Neural progenitor cell (in vitro differentiated cells): ENCODE measurements around the gene NELFA. TPM values are rescaled to one million over a fixed set of nuclear protein-coding genes. Genes with fewer than 3 reads are reported as not detected.
"Not testable (repeated sequence)": the region's sequence is repeated elsewhere in the genome, so short reads cannot be mapped to it uniquely, and the experiment has no call there.

ENCODE experiments used
- DNase-seq: peaks from one replicate; pipeline ENCODE4 v3.0.0-alpha.2; 2016; ENCODE audit warnings: low spot score
- H2AFZ ChIP-seq: fragments of 200-600 bp; sonication (generic); replicated peaks from 2 replicates; pipeline ENCODE4 v1.6.1; 2016; ENCODE audit warnings: antibody characterized with exemption
- H3F3A ChIP-seq: fragments of 200-600 bp; sonication (generic); 2 replicates; pipeline ENCODE4 v1.6.1; 2016; ENCODE audit warnings: antibody characterized with exemption, low read depth
- H3K27ac ChIP-seq: fragments of 200-600 bp; sonication (generic); 2 replicates; pipeline ENCODE4 v1.5.1; 2016; ENCODE audit warnings: mild to moderate bottlenecking
- H3K27me3 ChIP-seq: fragments of 200-600 bp; sonication (generic); 2 replicates; pipeline ENCODE4 v1.6.1; 2016; ENCODE audit warnings: mild to moderate bottlenecking, moderate library complexity
- H3K36me3 ChIP-seq: fragments of 200-600 bp; sonication (generic); 2 replicates; pipeline ENCODE4 v1.5.1; 2016
- H3K4me1 ChIP-seq: fragments of 200-600 bp; sonication (generic); 2 replicates; pipeline ENCODE4 v1.6.1; 2016; ENCODE audit warnings: mixed run types
- H3K4me2 ChIP-seq: fragments of 200-600 bp; sonication (generic); 2 replicates; pipeline ENCODE4 v1.6.1; 2016
- H3K4me3 ChIP-seq: fragments of 200-600 bp; sonication (generic); 2 replicates; pipeline ENCODE4 v1.5.1; 2016
- H3K79me2 ChIP-seq: fragments of 200-600 bp; sonication (generic); 2 replicates; pipeline ENCODE4 v1.6.1; 2016; ENCODE audit warnings: low read depth
- H3K9ac ChIP-seq: fragments of 200-600 bp; sonication (generic); 2 replicates; pipeline ENCODE4 v1.6.1; 2016
- H3K9me3 ChIP-seq: fragments of 200-600 bp; sonication (generic); 2 replicates; pipeline ENCODE4 v1.5.1; 2016; ENCODE audit warnings: low read depth
- H4K20me1 ChIP-seq: fragments of 200-600 bp; sonication (generic); 2 replicates; pipeline ENCODE4 v1.6.1; 2016; ENCODE audit warnings: low read depth
- H3K27ac Mint-ChIP-seq: 3 replicates; pipeline ENCODE4 v1.8.0; 2021; ENCODE audit warnings: mixed read lengths
- H3K27me3 Mint-ChIP-seq: 2 replicates; pipeline ENCODE4 v1.8.0; 2022; ENCODE audit warnings: low read depth, mild to moderate bottlenecking, inconsistent platforms, moderate library complexity, mixed read lengths; ENCODE audit not compliant: insufficient read depth
- H3K36me3 Mint-ChIP-seq: 3 replicates; pipeline ENCODE4 v1.8.0; 2021; ENCODE audit warnings: mixed read lengths
- H3K4me1 Mint-ChIP-seq: 3 replicates; pipeline ENCODE4 v1.8.0; 2021; ENCODE audit warnings: mixed read lengths
- H3K4me3 Mint-ChIP-seq: 3 replicates; pipeline ENCODE4 v1.8.0; 2021; ENCODE audit warnings: mild to moderate bottlenecking, moderate library complexity, mixed read lengths
- H3K9me3 Mint-ChIP-seq: 3 replicates; pipeline ENCODE4 v1.8.0; 2020; ENCODE audit warnings: mixed read lengths
- EZH2 ChIP-seq: fragments of 200-600 bp; sonication (generic); IDR thresholded peaks from 2 replicates; pipeline ENCODE4 v1.6.1; 2017; ENCODE audit warnings: antibody characterized with exemption, mild to moderate bottlenecking, moderate library complexity
- EZH2phosphoT487 ChIP-seq: fragments of 200-600 bp; sonication (generic); IDR thresholded peaks from 2 replicates; pipeline ENCODE4 v1.6.1; 2017; ENCODE audit warnings: antibody characterized with exemption
- total RNA-seq: library from RNA; depleted of rRNA; stranded (reverse); fragments of >200 nt; gene quantifications from 2 replicates; pipeline ENCODE4 v1.2.3, GENCODE V29; 2015; ENCODE audit warnings: low replicate concordance
- TF ChIP-seq, protein P1 (sequence below): fragments of 200-600 bp; sonication (generic); IDR thresholded peaks from 2 replicates; pipeline ENCODE4 v1.5.1; 2017; ENCODE audit warnings: antibody characterized with exemption, mild to moderate bottlenecking

NELFA gene
- total RNA-seq, 1 donor from 2014 or later, result 18.0 TPM

DNA sequence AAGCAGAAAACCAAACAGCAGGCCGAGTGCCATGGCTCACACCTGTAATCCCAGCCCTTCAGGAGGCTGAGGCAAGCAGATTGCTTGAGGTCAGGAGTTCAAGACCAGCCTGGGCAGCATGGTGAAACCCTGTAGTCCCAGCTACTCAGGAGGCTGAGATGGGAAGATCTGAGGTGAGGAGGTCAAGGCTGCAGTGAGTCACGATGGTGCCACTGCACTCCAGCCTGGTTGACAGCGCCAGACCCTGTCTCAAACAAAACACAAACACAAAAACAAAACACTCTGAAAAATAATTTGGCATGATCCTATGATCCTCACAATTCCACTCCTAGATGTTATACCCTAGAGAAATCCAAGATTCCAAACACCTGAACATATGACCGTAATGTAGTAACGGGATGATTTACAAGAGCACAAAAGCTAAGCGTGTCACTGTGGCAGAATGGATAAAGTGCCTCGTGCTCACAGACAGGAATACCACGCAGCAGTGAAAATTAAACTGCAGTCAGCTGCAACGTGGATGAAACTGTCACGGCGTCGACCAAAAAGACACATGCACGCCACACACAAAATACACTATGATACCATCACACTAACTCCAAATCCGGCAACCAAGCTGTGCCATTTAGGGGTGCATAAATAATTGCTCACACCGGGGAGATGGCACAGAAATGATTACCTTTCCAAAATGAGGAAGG is 1.7 kb downstream of the NELFA start:
- Mint-ChIP-seq H3K27me3 (peaks cover 8% of the 10 kb centered on the region), H3K4me3 (peak overlapping the region; percentile 98), H3K4me1 (peaks cover 17% of the 10 kb centered on the region), H3K9me3 (peaks cover 9% of the 10 kb centered on the region), H3K36me3 (peaks cover 34% of the 10 kb centered on the region), H3K27ac (no peak overlapping the region)
- H3K36me3 ChIP-seq, result no peaks in the 10 kb centered on the region
- H4K20me1 ChIP-seq, result peaks cover 40% of the 10 kb centered on the region
- H3K9me3 ChIP-seq, result no peaks in the 10 kb centered on the region
- TF ChIP-seq EZH2 (no peak), EZH2phosphoT487 (no peak)
- TF ChIP-seq, protein P1, sequence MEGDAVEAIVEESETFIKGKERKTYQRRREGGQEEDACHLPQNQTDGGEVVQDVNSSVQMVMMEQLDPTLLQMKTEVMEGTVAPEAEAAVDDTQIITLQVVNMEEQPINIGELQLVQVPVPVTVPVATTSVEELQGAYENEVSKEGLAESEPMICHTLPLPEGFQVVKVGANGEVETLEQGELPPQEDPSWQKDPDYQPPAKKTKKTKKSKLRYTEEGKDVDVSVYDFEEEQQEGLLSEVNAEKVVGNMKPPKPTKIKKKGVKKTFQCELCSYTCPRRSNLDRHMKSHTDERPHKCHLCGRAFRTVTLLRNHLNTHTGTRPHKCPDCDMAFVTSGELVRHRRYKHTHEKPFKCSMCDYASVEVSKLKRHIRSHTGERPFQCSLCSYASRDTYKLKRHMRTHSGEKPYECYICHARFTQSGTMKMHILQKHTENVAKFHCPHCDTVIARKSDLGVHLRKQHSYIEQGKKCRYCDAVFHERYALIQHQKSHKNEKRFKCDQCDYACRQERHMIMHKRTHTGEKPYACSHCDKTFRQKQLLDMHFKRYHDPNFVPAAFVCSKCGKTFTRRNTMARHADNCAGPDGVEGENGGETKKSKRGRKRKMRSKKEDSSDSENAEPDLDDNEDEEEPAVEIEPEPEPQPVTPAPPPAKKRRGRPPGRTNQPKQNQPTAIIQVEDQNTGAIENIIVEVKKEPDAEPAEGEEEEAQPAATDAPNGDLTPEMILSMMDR, result no peak
- no peaks in the 10 kb centered on the region for H3K4me1 ChIP-seq
- peaks cover 20% of the 10 kb centered on the region for H3F3A ChIP-seq
- H3K9ac ChIP-seq, result no peak overlapping the region
- no peak overlapping the region for H3K27ac ChIP-seq
- H3K4me2 ChIP-seq, result peak overlapping the region; percentile 91
- H3K4me3 ChIP-seq, result peak overlapping the region; percentile 87
- H3K79me2 ChIP-seq, result peaks cover 66% of the 10 kb centered on the region
- peaks cover 22% of the 10 kb centered on the region for H3K27me3 ChIP-seq
- no peak for DNase-seq
- H2AFZ ChIP-seq, result no peak overlapping the region

GRCh38 chr4:2006367-2006766 is 2.4 kb downstream of the NELFA start:
- H3K4me3 ChIP-seq, result no peak overlapping the region
- H3K9ac ChIP-seq, result no peak overlapping the region
- peak overlapping the region; percentile 37 for H3K4me3 Mint-ChIP-seq
- H3K4me1 ChIP-seq, result no peaks in the 10 kb centered on the region
- peaks cover 17% of the 10 kb centered on the region for H3K27me3 ChIP-seq
- no peaks in the 10 kb centered on the region for H3K36me3 ChIP-seq
- DNase-seq, result no peak
- H2AFZ ChIP-seq, result no peak overlapping the region
- H3K9me3 ChIP-seq, result no peaks in the 10 kb centered on the region
- peaks cover 8% of the 10 kb centered on the region for H3K27me3 Mint-ChIP-seq
- H3K4me1 Mint-ChIP-seq, result peaks cover 17% of the 10 kb centered on the region
- TF ChIP-seq EZH2phosphoT487 (no peak), EZH2 (no peak)
- TF ChIP-seq, protein P1, result no peak
- H3K36me3 Mint-ChIP-seq, result peaks cover 37% of the 10 kb centered on the region
- no peak overlapping the region for H3K4me2 ChIP-seq
- H3K9me3 Mint-ChIP-seq, result peaks cover 11% of the 10 kb centered on the region
- peaks cover 74% of the 10 kb centered on the region for H3K79me2 ChIP-seq
- H3K27ac ChIP-seq, result no peak overlapping the region
- H4K20me1 ChIP-seq, result peaks cover 40% of the 10 kb centered on the region
- H3F3A ChIP-seq, result peaks cover 20% of the 10 kb centered on the region
- H3K27ac Mint-ChIP-seq, result no peak overlapping the region

DNA sequence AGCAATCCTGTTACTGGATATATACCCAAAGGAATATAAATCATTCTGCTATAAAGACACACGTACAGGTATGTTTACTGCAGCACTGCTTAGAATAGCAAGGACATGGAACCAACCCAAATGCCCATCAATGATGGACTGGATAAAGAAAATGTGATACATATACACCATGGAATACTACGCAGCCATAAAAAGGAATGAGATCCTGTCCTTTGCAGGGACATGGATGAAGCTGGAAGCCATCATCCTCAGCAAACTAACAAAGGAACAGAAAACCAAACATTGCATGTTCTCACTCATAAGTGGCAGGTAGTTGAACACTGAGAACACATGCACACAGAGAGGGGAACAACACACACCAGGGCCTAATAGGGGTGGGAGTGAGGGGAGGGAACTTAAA is 5.4 kb downstream of the NELFA start:
- H2AFZ ChIP-seq, DNase-seq, H3K4me3 ChIP-seq, H3K9me3 ChIP-seq, H3K4me2 ChIP-seq, H3K4me3 Mint-ChIP-seq, H3K27ac Mint-ChIP-seq, H3K4me1 ChIP-seq, H3F3A ChIP-seq, H3K27me3 ChIP-seq, H3K27me3 Mint-ChIP-seq, H3K27ac ChIP-seq, H3K9ac ChIP-seq, H3K36me3 ChIP-seq: not testable (repeated sequence)
- peaks cover 100% of the 10 kb centered on the region for H3K79me2 ChIP-seq
- peaks cover 66% of the 10 kb centered on the region for H3K36me3 Mint-ChIP-seq
- peaks cover 40% of the 10 kb centered on the region for H3K9me3 Mint-ChIP-seq
- H3K4me1 Mint-ChIP-seq, result peaks cover 11% of the 10 kb centered on the region
- H4K20me1 ChIP-seq, result peaks cover 40% of the 10 kb centered on the region

DNA sequence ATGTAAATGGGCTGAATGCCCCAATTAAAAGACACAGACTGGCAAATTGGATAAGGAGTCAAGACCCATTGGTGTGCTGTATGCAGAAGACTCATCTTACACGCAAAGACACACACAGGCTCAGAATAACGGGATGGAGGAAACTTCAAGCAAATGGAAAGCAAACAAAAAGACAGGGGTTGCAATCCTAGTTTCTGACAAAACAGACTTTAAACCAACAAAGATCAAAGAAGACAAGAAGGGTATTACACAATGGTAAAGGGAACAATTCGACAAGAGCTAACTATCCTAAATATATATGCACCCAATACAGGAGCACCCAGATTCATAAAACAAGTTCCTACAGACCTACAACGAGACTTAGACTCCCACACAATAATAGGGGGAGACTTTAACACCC is 9.5 kb downstream of the NELFA start:
- H3K27ac Mint-ChIP-seq, H3K27me3 ChIP-seq, DNase-seq, H3K4me2 ChIP-seq, H3K27me3 Mint-ChIP-seq, H3K27ac ChIP-seq, H3K9ac ChIP-seq, H3K4me3 ChIP-seq, H2AFZ ChIP-seq, H3K4me1 Mint-ChIP-seq, H3F3A ChIP-seq, H3K4me3 Mint-ChIP-seq, H3K9me3 ChIP-seq, H4K20me1 ChIP-seq, H3K4me1 ChIP-seq: not testable (repeated sequence)
- Histone ChIP-seq H3K36me3 (peaks cover 14% of the 10 kb centered on the region), H3K79me2 (peaks cover 100% of the 10 kb centered on the region)
- Mint-ChIP-seq H3K36me3 (peaks cover 80% of the 10 kb centered on the region), H3K9me3 (peaks cover 64% of the 10 kb centered on the region)
